K562 (cell line): ENCODE data around the gene PLEKHG5. TPM values are rescaled to one million over a fixed set of nuclear protein-coding genes. Genes with fewer than 3 reads are reported as not detected.

Experiments
- microRNA-seq: library from miRNA; unstranded; fragments of <30 nt; microRNA quantifications from one replicate; pipeline ENCODE4, GENCODE V29; 2018; ENCODE audit warnings: borderline microRNAs expressed
- polyA plus RNA-seq, 8 experiments: library from polyadenylated mRNA; depleted of rRNA in 4 of 8; stranded (reverse) in 5 of 8; unstranded in 3 of 8; fragments of >200 nt; fragmentation: Nextera tagmentation in 2 of 8; fragmentation: Illumina TruSeq in 1 of 8; extraction: Ambion mirVana in 2 of 8; extraction: Trizol in 1 of 8; gene quantifications; 2 replicates each; pipeline versions ENCODE4 v1.2.1 to v1.2.3, GENCODE V29; 2011 to 2014; ENCODE audit warnings: inconsistent platforms in 1 of 8, missing spikeins in 1 of 8
- small RNA-seq: library from RNA; depleted of rRNA; stranded (forward); fragments of <200 nt; gene quantifications from one replicate; pipeline ENCODE3, GENCODE V24; 2014
- total RNA-seq, 7 experiments: library from RNA; depleted of rRNA in 6 of 7; stranded (reverse); fragments of >200 nt in 6 of 7; fragmentation: Illumina TruSeq in 2 of 7; extraction: Trizol in 2 of 7; gene quantifications; 2 replicates each; pipeline versions ENCODE4 v1.2.1 to v1.2.3, GENCODE V29; 2011 to 2021; ENCODE audit warnings: low replicate concordance in 1 of 7
- TF ChIP-seq, protein P1 (sequence below): sonication (generic); formaldehyde crosslinking; IDR thresholded peaks from 2 replicates; pipeline ENCODE4 v1.8.1; 2023; ENCODE audit warnings: mild to moderate bottlenecking, missing genetic modification reagents
- TF ChIP-seq, protein P2 (sequence below): IDR thresholded peaks from 2 replicates; pipeline ENCODE4 v1.6.1; 2012; ENCODE audit warnings: low read depth, low read length, improper control_type of control experiment, borderline replicate concordance

The PLEKHG5 gene
- total and polyA plus RNA-seq, 9 of the 15 experiments (the other 6 are each of a cell fraction or from before 2014, with no cell fraction given), result 0.04 to 0.29 (median 0.09) TPM; not detected in 3

DNA sequence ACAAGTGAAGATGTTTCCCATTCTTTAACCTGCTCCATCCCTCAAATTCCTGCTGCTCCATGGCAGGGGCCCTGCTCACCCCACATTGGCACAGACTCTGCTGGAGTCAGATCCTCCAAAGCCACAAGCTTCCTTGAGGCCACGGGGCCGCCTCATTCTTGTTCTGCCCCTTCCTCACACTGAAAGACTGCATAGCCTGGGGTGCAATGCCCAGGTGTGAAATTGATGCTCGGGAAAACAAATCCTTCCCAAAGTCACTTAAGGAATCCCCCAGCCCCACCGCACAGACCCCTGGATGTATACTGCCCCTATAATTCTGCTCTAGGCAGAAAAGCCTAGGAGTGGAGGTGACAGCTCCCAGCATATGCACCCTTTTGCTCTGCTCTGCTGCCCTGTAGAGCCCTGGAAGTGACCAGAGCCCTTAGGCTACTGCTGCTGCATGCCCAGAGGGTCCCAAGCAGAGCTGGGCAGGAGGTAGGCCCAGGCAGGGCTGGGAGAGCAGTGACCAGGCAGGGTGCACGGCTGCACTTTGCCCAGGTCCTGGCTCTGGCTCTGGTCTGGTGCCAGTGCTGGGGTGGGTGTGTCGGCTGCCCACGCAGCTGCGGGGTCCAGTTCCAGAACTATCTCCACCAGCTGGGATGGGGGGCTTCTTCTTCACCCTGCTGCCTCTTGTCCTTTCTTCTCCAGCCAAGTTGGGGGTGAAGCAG lies 73.4 kb downstream of the PLEKHG5 start (continued):
- TF ChIP-seq, protein P1, sequence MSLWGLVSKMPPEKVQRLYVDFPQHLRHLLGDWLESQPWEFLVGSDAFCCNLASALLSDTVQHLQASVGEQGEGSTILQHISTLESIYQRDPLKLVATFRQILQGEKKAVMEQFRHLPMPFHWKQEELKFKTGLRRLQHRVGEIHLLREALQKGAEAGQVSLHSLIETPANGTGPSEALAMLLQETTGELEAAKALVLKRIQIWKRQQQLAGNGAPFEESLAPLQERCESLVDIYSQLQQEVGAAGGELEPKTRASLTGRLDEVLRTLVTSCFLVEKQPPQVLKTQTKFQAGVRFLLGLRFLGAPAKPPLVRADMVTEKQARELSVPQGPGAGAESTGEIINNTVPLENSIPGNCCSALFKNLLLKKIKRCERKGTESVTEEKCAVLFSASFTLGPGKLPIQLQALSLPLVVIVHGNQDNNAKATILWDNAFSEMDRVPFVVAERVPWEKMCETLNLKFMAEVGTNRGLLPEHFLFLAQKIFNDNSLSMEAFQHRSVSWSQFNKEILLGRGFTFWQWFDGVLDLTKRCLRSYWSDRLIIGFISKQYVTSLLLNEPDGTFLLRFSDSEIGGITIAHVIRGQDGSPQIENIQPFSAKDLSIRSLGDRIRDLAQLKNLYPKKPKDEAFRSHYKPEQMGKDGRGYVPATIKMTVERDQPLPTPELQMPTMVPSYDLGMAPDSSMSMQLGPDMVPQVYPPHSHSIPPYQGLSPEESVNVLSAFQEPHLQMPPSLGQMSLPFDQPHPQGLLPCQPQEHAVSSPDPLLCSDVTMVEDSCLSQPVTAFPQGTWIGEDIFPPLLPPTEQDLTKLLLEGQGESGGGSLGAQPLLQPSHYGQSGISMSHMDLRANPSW (CRISPR knock-in tag), result no peak
- TF ChIP-seq, protein P2, sequence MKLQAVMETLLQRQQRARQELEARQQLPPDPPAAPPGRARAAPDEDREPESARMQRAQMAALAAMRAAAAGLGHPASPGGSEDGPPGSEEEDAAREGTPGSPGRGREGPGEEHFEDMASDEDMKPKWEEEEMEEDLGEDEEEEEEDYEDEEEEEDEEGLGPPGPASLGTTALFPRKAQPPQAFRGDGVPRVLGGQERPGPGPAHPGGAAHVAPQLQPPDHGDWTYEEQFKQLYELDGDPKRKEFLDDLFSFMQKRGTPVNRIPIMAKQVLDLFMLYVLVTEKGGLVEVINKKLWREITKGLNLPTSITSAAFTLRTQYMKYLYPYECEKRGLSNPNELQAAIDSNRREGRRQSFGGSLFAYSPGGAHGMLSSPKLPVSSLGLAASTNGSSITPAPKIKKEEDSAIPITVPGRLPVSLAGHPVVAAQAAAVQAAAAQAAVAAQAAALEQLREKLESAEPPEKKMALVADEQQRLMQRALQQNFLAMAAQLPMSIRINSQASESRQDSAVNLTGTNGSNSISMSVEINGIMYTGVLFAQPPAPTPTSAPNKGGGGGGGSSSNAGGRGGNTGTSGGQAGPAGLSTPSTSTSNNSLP, result no peak
- TF ChIP-seq, all 486 proteins: peak for 0

Small RNA genes within 50 kb of the gene (microRNA-seq; reads per million reads assigned to microRNA genes)
- gene MIR4252, result not detected

Small RNA genes within 50 kb of the gene (small RNA-seq; reads per million reads assigned to genes)
- gene MIR4252, result not detected
- gene RNU6-731P, result not detected

Other genes starting within 250 kb of the PLEKHG5 start
Only the 7 nearest of the 13 such genes appear.
- gene ACOT7, start 97.9 kb downstream of the PLEKHG5 start, total RNA-seq (2014; rRNA removed), result 53.3 and 72.0 TPM in 2 replicates
- 8.7 and 11.6 TPM in 2 replicates for gene ACOT7, start 97.9 kb downstream of the PLEKHG5 start, total RNA-seq (2014; rRNA removed; fragmentation: Illumina TruSeq; extraction: Trizol)
- 27.1 and 28.4 TPM in 2 replicates for gene ACOT7, start 97.9 kb downstream of the PLEKHG5 start, total RNA-seq (2015; rRNA removed; fragmentation: Illumina TruSeq; extraction: Trizol)
- 92.6 and 95.5 TPM in 2 replicates for gene ACOT7, start 97.9 kb downstream of the PLEKHG5 start, total RNA-seq (2021)
- gene ACOT7, start 97.9 kb downstream of the PLEKHG5 start, polyA plus RNA-seq (2011; rRNA removed), result 37.2 and 76.6 TPM in 2 replicates
- 50.7 and 89.2 TPM in 2 replicates for gene ACOT7, start 97.9 kb downstream of the PLEKHG5 start, polyA plus RNA-seq (2014; fragmentation: Illumina TruSeq; extraction: Trizol)
- 10 to 100 TPM in 1 of 2 experiments, 1 to 10 TPM in 1; 7.0 to 10.0 TPM for gene ACOT7, start 97.9 kb downstream of the PLEKHG5 start, polyA plus RNA-seq (2014; fragmentation: Nextera tagmentation; extraction: Ambion mirVana)
- 57.2 and 63.1 TPM in 2 replicates for gene ACOT7, start 97.9 kb downstream of the PLEKHG5 start, polyA plus RNA-seq (2014; rRNA removed)
- 0.04 and 0.05 TPM in 2 replicates for gene HES2, start 71.7 kb downstream of the PLEKHG5 start, total RNA-seq (2014; rRNA removed)
- gene HES2, start 71.7 kb downstream of the PLEKHG5 start, total RNA-seq (2014; rRNA removed; fragmentation: Illumina TruSeq; extraction: Trizol), result 0.07 TPM in 1 of 2 replicates, not detected in the other
- not detected in 2 replicates for gene HES2, start 71.7 kb downstream of the PLEKHG5 start, total RNA-seq (2015; rRNA removed; fragmentation: Illumina TruSeq; extraction: Trizol)
- gene HES2, start 71.7 kb downstream of the PLEKHG5 start, total RNA-seq (2021), result 0.18 TPM in 1 of 2 replicates, not detected in the other
- 0.08 and 0.15 TPM in 2 replicates for gene HES2, start 71.7 kb downstream of the PLEKHG5 start, polyA plus RNA-seq (2011; rRNA removed)
- 0.06 TPM in 2 replicates for gene HES2, start 71.7 kb downstream of the PLEKHG5 start, polyA plus RNA-seq (2014; fragmentation: Illumina TruSeq; extraction: Trizol)
- gene HES2, start 71.7 kb downstream of the PLEKHG5 start, polyA plus RNA-seq (2014; fragmentation: Nextera tagmentation; extraction: Ambion mirVana), result not detected
- not detected in 2 replicates for gene HES2, start 71.7 kb downstream of the PLEKHG5 start, polyA plus RNA-seq (2014; rRNA removed)
- 0.36 and 0.45 TPM in 2 replicates for gene ESPN, start 66.9 kb downstream of the PLEKHG5 start, total RNA-seq (2014; rRNA removed)
- 0.07 TPM in 1 of 2 replicates, not detected in the other for gene ESPN, start 66.9 kb downstream of the PLEKHG5 start, total RNA-seq (2014; rRNA removed; fragmentation: Illumina TruSeq; extraction: Trizol)
- gene ESPN, start 66.9 kb downstream of the PLEKHG5 start, total RNA-seq (2015; rRNA removed; fragmentation: Illumina TruSeq; extraction: Trizol), result 0.15 TPM in 1 of 2 replicates, not detected in the other
- gene ESPN, start 66.9 kb downstream of the PLEKHG5 start, total RNA-seq (2021), result 1.2 and 1.7 TPM in 2 replicates
- gene ESPN, start 66.9 kb downstream of the PLEKHG5 start, polyA plus RNA-seq (2011; rRNA removed), result 0.54 and 2.9 TPM in 2 replicates
- gene ESPN, start 66.9 kb downstream of the PLEKHG5 start, polyA plus RNA-seq (2014; fragmentation: Illumina TruSeq; extraction: Trizol), result 0.07 and 0.11 TPM in 2 replicates
- not detected for gene ESPN, start 66.9 kb downstream of the PLEKHG5 start, polyA plus RNA-seq (2014; fragmentation: Nextera tagmentation; extraction: Ambion mirVana)
- gene ESPN, start 66.9 kb downstream of the PLEKHG5 start, polyA plus RNA-seq (2014; rRNA removed), result 0.65 and 2.9 TPM in 2 replicates
- not detected in 2 replicates for gene TNFRSF25, start 25.5 kb downstream of the PLEKHG5 start, total RNA-seq (2014; rRNA removed)
- not detected in 2 replicates for gene TNFRSF25, start 25.5 kb downstream of the PLEKHG5 start, total RNA-seq (2014; rRNA removed; fragmentation: Illumina TruSeq; extraction: Trizol)
- gene TNFRSF25, start 25.5 kb downstream of the PLEKHG5 start, total RNA-seq (2015; rRNA removed; fragmentation: Illumina TruSeq; extraction: Trizol), result not detected in 2 replicates
- 0.49 and 0.89 TPM in 2 replicates for gene TNFRSF25, start 25.5 kb downstream of the PLEKHG5 start, total RNA-seq (2021)
- 0.14 and 0.24 TPM in 2 replicates for gene TNFRSF25, start 25.5 kb downstream of the PLEKHG5 start, polyA plus RNA-seq (2011; rRNA removed)
- not detected in 2 replicates for gene TNFRSF25, start 25.5 kb downstream of the PLEKHG5 start, polyA plus RNA-seq (2014; fragmentation: Illumina TruSeq; extraction: Trizol)
- not detected for gene TNFRSF25, start 25.5 kb downstream of the PLEKHG5 start, polyA plus RNA-seq (2014; fragmentation: Nextera tagmentation; extraction: Ambion mirVana)
- not detected in 2 replicates for gene TNFRSF25, start 25.5 kb downstream of the PLEKHG5 start, polyA plus RNA-seq (2014; rRNA removed)
- 47.3 and 58.4 TPM in 2 replicates for gene NOL9, start 62.8 kb upstream of the PLEKHG5 start, total RNA-seq (2014; rRNA removed)
- 62.5 and 63.6 TPM in 2 replicates for gene NOL9, start 62.8 kb upstream of the PLEKHG5 start, total RNA-seq (2014; rRNA removed; fragmentation: Illumina TruSeq; extraction: Trizol)
- 52.8 and 56.5 TPM in 2 replicates for gene NOL9, start 62.8 kb upstream of the PLEKHG5 start, total RNA-seq (2015; rRNA removed; fragmentation: Illumina TruSeq; extraction: Trizol)
- 76.5 and 79.3 TPM in 2 replicates for gene NOL9, start 62.8 kb upstream of the PLEKHG5 start, total RNA-seq (2021)
- gene NOL9, start 62.8 kb upstream of the PLEKHG5 start, polyA plus RNA-seq (2011; rRNA removed), result 52.3 and 52.7 TPM in 2 replicates
- 25.8 and 30.1 TPM in 2 replicates for gene NOL9, start 62.8 kb upstream of the PLEKHG5 start, polyA plus RNA-seq (2014; fragmentation: Illumina TruSeq; extraction: Trizol)
- 10 to 100 TPM in 1 of 2 experiments, 1 to 10 TPM in 1; 5.6 to 10.1 TPM for gene NOL9, start 62.8 kb upstream of the PLEKHG5 start, polyA plus RNA-seq (2014; fragmentation: Nextera tagmentation; extraction: Ambion mirVana)
- gene NOL9, start 62.8 kb upstream of the PLEKHG5 start, polyA plus RNA-seq (2014; rRNA removed), result 35.6 and 40.0 TPM in 2 replicates
- gene TAS1R1, start 63.6 kb upstream of the PLEKHG5 start, total RNA-seq (2014; rRNA removed), result not detected in 2 replicates
- not detected in 2 replicates for gene TAS1R1, start 63.6 kb upstream of the PLEKHG5 start, total RNA-seq (2014; rRNA removed; fragmentation: Illumina TruSeq; extraction: Trizol)
- not detected in 2 replicates for gene TAS1R1, start 63.6 kb upstream of the PLEKHG5 start, total RNA-seq (2015; rRNA removed; fragmentation: Illumina TruSeq; extraction: Trizol)
- gene TAS1R1, start 63.6 kb upstream of the PLEKHG5 start, total RNA-seq (2021), result not detected in 2 replicates
- gene TAS1R1, start 63.6 kb upstream of the PLEKHG5 start, polyA plus RNA-seq (2011; rRNA removed), result 0.04 and 0.06 TPM in 2 replicates
- gene TAS1R1, start 63.6 kb upstream of the PLEKHG5 start, polyA plus RNA-seq (2014; fragmentation: Illumina TruSeq; extraction: Trizol), result not detected in 2 replicates
- gene TAS1R1, start 63.6 kb upstream of the PLEKHG5 start, polyA plus RNA-seq (2014; fragmentation: Nextera tagmentation; extraction: Ambion mirVana), result not detected
- gene TAS1R1, start 63.6 kb upstream of the PLEKHG5 start, polyA plus RNA-seq (2014; rRNA removed), result not detected in 2 replicates
- 42.4 and 52.4 TPM in 2 replicates for gene ZBTB48, start 88.3 kb upstream of the PLEKHG5 start, total RNA-seq (2014; rRNA removed)
- 17.2 and 19.8 TPM in 2 replicates for gene ZBTB48, start 88.3 kb upstream of the PLEKHG5 start, total RNA-seq (2014; rRNA removed; fragmentation: Illumina TruSeq; extraction: Trizol)
- 44.5 and 55.4 TPM in 2 replicates for gene ZBTB48, start 88.3 kb upstream of the PLEKHG5 start, total RNA-seq (2015; rRNA removed; fragmentation: Illumina TruSeq; extraction: Trizol)
- 52.9 and 55.3 TPM in 2 replicates for gene ZBTB48, start 88.3 kb upstream of the PLEKHG5 start, total RNA-seq (2021)
- 29.5 and 57.2 TPM in 2 replicates for gene ZBTB48, start 88.3 kb upstream of the PLEKHG5 start, polyA plus RNA-seq (2011; rRNA removed)
- gene ZBTB48, start 88.3 kb upstream of the PLEKHG5 start, polyA plus RNA-seq (2014; fragmentation: Illumina TruSeq; extraction: Trizol), result 24.9 and 40.6 TPM in 2 replicates
- 1 to 10 TPM; 1.9 to 7.4 TPM for gene ZBTB48, start 88.3 kb upstream of the PLEKHG5 start, polyA plus RNA-seq (2014; fragmentation: Nextera tagmentation; extraction: Ambion mirVana)
- gene ZBTB48, start 88.3 kb upstream of the PLEKHG5 start, polyA plus RNA-seq (2014; rRNA removed), result 50.9 and 66.9 TPM in 2 replicates